Measurements from ENCODE around the gene PER2.
"Not testable (repeated sequence)": the region's sequence is repeated elsewhere in the genome, so short reads cannot be mapped to it uniquely, and the experiment has no call there.

Gene PER2

DNA sequence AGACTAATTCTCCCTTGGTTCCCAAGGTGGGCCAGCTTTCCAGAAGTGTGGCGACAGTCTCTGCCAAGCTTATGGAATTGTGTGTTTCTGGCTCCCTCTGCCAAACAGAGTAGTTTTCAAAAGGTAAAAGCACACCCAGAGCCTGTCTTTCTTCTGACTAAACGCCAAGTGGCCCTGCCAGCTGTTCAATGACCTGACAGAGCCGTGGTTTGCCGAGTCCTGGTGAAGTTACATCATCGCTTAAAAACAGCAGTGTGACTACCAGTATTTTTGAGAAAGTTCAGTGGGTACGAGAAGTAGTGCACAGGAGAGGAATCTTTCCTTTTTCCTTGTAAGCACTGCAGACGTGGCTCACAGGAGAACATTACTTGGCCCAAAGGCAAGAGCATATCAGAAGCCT, 1.9 kb downstream of the PER2 start:
- no peak for DNase-seq

DNA sequence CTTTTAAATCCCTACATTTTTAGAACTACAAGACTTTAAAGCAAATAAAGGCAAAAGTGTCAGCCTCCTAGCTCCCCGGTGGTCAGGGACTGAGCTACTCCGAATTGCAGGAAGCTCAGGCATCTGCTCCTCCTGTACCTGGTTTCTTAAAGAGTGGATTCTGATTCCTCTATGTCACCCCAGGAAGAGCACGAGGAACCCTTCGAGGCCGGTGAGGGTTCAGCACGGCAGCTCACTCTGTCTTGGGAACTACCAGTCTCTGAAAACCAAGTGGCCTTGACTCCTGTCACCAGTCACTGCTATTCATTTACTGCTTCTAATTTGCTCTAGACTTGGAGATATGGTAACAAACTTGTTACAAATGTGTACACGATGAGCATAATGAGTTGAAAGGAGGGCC, 2.3 kb downstream of the PER2 start:
- no peak for DNase-seq

DNA sequence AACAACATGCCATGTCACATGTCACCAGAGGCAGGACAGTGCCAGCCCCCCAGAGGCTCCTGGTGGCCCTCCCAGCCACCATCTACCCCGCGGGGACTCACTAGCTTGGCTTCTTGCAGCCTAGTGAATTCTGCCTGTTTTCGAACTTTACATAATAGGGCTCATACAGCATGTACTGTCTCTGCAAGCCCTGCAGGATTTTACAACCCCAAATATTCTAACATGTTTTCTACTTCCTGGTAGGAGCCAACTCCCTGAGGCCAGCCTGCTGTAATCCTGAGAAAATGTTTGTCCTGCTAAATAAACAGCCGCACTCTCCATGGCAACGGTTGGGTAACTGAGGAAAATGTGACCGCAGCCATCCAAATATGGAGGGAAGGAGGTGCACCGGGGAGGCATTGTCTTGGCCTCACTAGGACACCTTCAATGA, 2.7 kb downstream of the PER2 start:
- no peak for DNase-seq

DNA sequence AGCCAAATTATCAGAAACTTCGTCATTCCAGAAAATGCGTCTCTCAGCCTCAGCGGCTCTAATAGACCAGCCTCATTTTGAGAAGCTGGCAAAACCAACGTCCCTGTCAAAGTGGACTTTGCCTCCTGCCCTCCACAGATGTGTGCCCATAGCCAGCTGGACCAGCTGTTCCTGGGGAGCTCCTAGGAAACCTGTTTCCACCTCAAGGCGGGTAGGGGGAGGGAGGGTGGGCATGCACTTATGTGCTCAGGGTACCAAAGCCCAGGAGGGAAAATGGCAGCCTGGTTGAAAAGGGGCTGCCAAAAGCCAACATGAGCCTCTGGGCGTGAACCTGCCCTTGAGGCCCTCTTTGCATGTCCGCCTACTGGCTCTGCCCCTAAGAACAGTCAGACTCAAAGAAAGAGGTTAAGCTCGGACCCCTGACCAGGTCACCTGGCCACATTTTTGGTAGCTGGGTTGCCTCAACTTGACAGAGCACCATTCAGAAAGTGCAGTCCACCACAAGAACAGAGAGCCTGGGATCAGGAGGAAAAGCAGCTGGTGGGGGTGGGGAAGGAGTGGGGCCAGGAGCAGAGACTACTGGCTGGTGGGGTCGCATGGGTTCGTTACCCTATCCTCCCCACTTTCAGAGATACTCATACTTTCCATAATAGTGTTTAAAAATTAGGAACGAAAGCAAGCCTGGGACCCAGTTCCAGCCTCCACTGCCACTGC, 3.5 kb downstream of the PER2 start:
- no peak for DNase-seq

DNA sequence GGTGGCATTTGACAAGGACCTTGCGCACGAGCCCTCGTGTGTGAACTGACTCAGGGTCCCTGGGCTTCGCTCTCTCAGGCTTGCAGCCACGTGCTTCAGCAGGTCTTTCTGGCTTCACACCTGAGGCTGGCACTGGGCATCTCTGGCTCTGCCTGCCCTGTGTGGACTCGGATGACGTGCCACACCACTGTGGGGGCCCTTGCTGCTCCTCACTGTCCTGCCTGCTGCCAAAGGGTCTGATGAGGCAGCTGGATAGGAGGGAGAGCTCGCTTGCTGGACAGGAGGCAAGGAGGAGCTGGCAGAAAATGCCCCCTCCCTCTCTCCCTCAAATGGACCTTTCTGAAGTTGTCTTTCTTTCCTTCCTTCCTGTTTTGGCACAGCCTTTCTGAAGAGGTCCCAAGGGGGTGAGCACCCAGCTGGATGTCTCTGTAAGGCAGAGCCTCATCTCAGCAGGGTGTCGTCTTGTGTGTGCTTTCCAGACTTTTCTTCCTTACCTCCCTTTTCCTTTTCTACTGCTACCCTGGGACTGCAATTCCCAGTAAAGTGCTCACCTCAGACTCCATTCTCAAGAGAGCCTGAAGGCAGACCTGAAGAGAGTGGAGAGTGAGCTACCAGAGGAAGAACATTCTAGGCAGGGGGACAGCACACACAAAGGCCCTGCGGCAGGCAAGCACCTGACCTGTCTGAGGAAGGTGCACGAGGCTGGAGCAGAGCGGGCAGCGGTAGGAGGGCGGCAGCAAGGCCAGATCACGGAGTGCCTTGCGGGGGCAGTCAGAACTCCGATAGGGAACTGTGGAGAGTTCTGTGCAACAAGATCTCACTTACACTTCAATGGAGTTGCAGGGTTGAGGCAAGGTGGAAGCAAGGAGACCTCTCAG, 5.3 kb downstream of the PER2 start:
- no peak for DNase-seq

DNA sequence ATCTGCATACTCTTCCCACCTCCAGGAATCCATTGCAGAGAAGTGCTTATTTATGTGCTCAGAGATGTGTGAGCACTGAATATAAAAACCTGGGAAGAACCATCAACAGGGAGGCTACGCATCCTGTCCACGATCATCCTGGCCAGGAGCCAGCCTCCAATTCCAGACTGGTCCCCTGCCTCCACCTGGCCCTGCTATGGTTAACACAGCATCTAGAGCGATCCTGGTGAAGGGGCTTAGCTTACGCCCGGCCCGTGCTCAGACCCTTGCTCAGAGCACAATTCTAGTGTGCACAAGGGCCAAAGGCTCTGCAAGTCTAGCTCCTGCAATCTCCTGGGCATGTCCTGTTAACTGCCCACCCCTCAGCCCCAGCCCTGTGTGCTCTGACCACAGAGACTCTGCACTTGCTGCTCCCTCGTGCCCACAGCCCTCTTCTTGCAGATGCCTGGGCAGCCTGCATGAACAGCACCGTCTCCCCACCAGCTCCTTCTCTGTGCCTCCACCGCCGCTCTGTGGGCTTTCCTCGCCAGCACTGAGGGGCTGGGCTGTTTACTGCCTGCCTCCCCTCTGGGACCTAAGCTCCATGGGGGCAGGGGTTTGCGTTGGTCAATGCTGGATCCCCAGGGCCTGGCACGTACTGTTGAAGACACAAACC, 6.5 kb downstream of the PER2 start:
- DNase-seq: no peak

DNA sequence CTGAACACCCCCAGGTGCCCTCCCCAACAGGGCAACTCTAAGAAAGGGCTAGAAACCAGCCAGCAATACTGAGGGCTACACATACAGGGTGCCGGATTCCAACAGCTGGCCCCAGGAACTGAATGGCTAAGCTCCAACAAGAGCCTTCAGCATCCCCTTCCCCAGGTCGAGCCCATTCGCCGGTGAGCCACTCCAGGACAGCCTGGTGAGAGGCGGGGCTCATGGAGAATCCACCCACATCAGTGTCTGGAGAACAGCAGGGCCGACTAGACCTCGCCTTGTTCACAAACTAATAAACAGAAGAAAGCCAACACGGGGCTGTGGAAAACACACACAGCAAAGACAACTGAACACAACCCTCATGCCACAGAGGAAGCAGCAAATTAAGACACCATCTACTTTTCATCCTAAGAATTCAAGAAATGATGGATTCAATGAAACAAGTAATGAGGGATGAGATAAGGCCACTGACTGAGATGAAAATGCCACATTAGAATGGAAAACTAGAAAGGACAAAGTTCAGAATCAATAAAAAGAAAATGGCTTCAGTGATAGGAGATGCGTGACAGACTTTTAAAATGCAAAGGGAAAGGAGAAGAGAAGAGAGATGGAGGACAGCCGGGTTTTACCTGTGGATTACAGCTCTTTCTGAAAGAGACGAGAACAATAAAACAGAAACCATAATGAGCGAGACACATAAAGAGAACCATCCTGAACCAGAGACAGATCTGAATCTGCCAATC, 8.2 kb downstream of the PER2 start:
- no peak for DNase-seq

DNA sequence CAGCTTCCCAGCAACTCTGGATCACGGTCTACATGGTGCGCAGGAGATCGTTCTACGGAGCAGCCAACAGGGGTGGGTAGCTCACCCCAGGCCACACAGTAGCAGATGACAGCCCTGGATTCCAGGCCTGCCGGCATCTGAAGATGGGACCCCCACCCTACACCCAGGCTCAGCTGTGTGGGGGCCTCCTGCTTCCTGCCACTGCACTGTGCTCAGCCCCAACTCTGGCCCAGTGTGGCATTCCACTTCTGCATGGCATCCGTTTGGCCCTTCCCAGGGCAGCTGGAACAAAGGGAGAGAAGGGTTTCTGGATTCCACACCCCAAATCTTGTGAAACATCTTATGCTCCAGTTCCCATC, 9.1 kb downstream of the PER2 start:
- no peak for DNase-seq

DNA sequence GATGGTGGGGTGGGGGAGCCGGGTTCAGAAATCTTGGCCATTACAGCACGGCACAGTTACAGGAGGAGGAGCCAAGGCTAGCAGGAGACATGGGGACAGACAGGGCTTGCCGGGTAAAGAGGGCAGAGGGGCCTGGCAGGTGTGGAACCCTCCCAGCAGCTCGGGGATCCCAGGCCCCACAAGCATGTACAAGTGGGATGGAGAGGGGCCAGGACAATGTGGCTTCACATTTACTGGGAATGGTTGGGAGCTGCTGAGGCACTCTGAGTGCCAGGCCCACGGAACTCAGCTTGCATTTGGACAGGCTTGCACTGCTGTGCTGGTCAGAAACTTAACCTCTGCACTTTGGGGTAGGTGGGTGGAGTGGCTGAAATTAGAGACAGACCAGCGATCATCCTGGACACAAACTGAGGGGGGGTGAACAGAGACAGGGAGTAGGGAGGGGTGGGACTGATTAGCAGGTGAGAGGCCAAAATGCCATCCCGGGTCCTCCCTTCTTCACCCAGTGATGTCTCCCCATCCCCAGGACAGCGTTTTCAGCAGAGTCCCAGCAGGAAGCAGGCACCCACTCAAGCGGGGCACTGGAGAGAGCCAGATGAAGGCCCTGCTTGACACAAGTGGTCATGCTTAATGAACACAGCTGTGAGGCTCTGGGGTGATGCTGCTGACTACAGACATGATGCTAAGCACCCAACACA, 9.6 kb downstream of the PER2 start:
- DNase-seq: no peak

DNA sequence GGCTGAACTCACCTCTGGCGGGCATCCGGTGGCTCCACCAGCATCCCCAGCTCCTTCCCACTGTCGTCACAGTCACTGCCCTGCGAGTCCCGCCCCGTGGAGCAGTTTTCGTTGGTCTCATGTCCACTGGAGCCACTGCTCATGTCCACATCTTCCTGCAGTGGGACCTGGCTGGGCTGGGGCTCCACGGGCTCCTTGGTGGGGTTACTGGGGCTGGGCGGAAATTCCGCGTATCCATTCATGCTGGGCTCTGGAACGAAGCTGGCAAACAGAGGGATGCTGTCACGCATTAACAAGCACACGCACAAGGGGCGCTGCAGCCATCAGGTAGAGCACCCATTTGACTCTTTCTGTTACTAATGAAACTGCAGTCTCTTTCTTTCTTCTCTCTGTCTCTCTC, 10.7 kb downstream of the PER2 start:
- no peak for DNase-seq

DNA sequence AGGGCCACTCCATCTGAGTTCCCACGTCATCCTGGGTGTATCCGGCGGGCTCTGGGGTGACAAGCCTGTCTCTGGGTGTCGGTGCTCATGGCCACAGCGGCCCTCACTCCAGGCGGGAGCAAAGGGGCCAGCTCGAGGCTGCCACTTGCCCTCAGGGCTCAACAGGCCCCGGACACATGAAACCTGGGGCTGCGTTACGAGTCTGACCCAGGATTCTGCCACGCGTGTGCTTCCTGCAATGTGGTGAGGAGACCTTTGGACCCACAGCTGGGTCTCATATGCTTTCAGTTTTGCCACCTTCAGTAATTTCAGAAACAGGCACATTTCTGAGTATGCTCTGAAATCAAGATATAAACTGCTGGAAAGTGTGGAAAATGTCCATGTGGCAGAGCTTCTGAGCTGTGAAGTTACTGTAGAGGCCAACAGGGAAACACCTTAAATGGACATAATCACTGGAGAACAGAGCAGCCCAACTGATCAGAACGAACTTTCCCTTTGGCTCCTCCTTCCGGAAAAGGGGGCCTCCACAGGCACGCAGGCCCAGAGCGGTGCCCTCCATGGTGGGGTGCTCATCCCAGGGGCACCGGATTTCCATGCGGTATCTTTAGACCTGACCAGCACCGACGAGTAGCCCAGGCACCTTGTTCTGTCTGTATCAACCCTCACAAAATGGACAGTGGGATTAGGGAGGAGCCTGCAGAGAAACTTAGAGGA, 14.1 kb downstream of the PER2 start:
- no peak for DNase-seq

DNA sequence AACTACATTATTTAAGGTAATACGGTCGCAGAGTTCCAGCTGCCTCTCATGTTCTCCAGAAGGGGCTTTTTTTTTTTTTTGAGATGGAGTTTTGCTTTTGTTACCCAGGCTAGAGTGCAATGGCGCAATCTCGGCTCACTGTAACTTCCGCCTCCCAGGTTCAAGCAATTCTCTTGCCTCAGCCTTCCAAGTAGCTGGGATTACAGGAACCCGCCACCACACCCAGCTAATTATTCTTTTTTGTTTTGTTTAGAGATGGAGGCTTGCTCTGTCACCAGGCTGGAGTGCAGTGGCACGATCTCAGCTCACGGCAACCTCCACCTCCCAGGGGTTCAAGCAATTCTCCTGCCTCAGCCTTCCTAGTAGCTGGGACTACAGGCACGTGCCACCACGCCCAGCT, 15.0 kb downstream of the PER2 start:
- DNase-seq: not testable (repeated sequence)

DNA sequence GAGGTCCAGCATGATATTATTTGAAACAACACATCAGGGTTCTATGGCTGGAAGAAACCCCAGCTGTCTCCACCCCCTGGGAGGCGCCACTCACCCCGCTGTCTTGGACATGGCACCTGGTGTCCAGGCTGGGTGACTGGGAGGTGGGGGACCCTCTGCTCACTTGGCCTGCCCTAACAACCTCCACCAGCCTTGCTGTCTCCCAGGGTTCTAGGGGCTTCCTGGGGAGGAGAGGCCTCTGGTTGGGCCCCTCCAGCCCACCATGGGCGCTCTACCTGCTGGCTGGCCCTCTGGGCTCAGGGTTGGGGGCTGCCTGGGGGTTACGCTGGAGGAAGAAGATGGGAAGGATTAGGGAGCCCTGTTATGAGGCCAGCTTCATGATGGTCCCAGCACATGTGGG, 16.3 kb downstream of the PER2 start:
- DNase-seq: no peak

DNA sequence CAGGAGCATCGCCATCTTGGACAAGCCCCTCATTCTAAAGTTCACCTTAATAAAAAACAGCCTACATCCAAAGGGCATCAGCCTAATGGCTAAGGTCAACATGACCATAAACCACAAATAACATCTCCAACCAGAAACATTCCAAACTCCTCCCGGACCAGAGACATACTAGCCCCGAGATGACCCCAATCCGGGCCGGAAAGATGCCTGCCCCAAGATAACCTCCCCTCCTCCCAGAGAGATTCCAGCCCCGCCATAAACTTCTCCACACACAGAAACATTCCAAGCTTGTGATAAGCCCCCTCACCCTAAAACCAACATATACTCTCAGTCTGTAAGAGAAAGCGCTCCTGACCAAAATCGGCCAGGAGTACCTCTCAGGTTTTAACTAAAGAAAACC, 16.7 kb downstream of the PER2 start:
- not testable (repeated sequence) for DNase-seq

DNA sequence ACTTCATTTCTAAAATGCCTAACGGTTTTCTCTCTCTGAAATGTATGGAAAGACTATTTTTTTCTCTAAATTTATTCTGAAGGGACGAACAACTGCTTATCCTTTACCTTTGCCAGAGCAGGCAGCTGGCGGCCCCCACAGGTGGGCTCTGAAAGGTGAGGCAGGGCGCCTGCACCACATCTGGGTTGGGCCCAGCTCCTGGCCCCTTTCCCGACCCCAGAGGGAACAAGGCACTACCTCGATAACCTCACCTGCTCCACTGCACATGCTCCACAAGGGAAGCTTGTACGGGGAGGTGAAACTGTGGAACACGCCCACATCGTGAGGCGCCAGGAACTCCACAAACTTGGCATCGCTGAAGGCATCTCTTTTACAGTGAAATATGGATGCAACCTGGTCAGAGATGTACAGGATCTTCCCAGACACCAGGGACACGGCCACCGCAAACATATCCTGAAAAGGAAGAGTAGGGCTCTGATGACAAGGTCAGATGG, 17.3 kb downstream of the PER2 start:
- no peak for DNase-seq

DNA sequence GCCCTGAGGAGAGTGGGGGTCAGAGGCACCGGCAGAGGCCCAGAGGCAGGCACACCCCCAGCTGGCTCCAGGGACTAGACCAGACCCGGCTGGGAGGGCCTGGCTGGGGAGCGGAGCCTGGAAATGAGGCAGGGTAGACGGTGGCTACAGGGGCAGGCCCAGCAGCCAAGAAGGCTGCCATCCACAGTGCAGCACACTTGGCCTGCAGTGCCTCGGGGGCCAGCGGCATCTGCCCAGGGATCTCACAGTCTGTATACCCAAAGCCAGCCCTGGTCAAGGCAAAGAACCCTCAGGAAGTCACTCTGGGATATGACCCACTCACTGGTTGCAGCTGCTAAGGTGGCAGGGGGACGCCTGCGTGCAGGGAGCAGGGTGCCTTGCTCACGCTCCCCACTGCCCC, 17.8 kb downstream of the PER2 start:
- DNase-seq: no peak

DNA sequence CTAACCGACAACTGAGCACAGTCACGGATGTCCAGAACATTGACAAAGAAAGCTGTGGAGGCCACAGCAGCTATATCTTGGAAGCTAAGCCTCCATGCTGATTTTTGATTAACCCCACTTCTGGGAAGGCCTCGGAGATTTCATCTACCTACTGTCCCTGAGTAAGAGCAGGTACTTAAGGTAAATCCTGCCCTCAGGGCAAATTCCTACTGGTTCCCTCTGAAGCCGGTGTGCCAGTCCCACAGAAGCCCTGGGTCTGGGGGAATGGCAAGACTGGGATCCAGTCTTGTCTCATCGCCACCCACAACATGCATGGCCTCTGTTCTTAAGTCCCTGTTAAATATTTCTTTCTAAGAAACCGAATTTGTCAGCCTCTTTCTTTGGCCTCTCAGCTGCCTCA, 18.7 kb downstream of the PER2 start:
- no peak for DNase-seq

DNA sequence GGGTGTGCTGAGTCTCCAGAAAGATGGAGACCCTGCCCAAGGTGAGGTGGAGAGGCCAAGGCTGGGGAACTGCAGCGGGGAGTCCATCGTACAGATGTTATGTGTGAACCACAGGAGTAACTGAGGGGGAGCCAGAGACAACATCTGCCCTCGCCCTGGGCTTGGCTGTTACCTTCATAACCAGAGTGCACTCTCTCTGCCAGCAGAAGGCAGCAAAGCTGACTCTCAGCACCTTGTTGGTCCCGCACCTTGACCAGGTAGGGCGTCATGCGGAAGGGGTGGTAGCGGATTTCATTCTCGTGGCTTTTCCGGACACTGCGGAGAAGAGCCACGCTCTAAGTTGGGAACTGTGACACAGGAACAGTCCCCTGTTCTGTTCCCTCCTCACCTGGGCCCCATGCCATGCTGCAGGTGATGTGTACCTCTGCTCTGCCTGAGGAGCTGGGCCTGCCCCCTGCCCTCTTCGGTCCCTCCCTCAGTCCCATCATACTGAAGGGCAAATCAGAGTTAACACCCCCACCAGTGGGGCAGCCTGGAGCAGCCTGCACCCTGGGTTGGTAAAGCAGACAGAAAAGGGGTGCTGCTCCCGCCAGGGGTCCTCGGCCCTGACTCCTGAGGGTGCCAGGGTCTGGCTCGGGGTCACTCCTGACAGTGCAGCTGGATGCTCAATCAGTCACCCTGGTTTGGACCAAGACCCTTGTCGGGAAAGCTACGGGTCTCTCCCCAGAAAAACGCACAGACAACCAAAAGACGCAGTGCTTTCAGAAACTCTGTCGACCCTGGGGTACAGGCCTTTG, 20.3 kb downstream of the PER2 start:
- no peak for DNase-seq

DNA sequence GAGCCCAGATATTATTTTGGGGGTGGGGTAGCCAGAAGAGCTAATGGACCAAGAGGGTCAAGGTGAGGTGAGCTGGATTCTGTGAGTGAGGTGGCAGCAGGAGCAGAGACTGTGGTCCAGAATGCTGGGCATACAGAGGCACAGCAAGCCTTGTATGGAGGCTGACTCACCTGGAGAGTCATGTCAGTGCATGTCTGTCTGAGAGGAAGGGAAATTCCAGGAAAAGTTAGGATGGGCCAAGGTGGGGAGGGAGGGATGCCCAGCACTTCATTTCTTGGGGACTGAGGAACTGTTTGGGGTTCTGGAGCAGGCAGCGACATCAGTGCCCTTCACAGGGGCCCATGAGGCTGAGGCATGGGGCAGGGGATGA, 21.1 kb downstream of the PER2 start:
- DNase-seq: no peak

DNA sequence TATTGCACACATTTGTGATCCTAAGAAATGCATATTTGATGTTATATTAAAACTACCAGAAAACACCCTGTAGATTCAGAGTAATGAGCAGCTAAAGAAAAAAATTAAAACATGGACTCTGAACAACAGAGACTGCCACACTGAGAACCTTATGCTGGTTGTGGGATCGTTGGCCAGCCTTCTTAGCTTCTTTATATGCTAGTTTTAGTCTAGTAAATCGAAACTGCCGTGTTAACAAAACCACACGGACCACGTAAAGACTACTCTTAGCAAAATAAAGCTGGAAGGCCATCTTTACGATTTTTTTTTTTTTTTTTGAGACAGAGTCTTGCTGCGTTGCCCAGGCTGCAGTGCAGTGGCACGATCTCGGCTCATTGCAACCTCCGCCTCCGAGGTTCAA, 22.8 kb downstream of the PER2 start:
- DNase-seq: no peak

DNA sequence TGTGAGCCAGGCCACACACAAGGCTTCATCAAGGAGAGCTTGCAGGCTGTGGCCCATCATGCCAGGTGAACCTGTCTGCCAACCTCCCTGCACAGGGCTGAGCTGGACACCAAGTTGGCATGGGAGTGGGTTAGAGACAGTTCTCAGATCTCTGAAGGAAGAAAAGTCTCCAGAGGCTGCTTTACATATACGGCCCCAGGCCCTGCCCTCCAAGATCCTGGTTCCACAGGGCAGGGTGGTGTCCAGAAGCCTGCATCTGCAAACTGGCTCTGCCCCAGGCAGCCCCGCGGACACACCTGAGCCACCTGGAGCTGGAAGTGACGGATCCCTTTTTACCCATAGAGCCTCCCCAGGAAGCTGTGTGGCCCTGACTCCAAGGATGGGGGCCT, 24.3 kb downstream of the PER2 start:
- no peak for DNase-seq

Data from NCI-H2227 treated with DMSO at 0.1 percent for 48 hours (cell line).